Measurements from ENCODE around the gene C4orf17.

DNA sequence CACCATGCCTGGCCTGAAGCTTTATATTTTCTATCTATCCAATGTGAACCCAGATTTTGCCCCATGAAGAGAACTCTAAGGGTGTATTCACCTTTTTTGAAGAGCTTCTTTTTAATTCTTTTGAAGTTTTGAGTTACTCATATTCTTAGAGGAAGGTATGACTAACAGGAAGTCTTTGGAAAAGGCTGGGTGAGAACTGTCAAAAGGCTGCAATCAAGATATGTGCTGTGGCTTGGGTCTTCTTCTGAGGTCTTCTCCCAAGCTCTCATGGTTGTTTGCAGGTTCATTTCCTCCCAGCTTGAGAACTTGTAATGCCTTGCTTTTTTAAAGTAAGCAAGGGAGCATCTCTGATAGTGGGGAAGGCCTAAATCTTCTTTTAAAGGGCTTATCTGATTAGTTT is 3.1 kb upstream of the C4orf17 start:
- TF ChIP-seq, protein P1, sequence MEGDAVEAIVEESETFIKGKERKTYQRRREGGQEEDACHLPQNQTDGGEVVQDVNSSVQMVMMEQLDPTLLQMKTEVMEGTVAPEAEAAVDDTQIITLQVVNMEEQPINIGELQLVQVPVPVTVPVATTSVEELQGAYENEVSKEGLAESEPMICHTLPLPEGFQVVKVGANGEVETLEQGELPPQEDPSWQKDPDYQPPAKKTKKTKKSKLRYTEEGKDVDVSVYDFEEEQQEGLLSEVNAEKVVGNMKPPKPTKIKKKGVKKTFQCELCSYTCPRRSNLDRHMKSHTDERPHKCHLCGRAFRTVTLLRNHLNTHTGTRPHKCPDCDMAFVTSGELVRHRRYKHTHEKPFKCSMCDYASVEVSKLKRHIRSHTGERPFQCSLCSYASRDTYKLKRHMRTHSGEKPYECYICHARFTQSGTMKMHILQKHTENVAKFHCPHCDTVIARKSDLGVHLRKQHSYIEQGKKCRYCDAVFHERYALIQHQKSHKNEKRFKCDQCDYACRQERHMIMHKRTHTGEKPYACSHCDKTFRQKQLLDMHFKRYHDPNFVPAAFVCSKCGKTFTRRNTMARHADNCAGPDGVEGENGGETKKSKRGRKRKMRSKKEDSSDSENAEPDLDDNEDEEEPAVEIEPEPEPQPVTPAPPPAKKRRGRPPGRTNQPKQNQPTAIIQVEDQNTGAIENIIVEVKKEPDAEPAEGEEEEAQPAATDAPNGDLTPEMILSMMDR (conservative IDR thresholded peaks at IDR 0.05; ENCODE audit: low read length): no peak
- no peak for TF ChIP-seq EZH2phosphoT487 (IDR thresholded peaks at IDR 0.05; ENCODE audit: borderline replicate concordance, low read depth, low read length)
